GDM1 (cell line): ENCODE measurements around the gene KLHL13.

ENCODE experiments used
- DNase-seq: peaks from one replicate; lab custom pipeline; 2025; lab: John Stamatoyannopoulos, UW

The KLHL13 gene

DNA sequence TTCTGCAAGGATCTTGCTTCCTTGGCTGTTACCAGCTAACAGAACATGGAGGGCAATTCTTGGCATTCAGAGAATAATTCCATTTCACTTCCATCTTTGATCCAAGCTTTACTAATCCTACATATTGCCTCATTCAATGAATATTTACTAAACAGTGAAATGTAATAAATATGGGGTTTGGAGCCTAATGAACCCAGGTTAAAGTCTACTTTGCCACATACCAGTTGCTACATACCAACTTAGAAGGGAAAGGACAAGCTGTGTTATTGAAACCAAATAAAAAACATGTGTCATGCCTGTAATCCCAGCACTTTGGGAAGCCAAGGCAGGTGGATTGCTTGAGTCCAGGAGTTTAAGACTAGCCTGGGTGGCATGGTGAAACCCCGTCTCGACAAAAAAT lies 265.6 kb downstream of the KLHL13 start:
- DNase-seq: no peak
